HepG2 (cell line): ENCODE measurements around the gene PSD4. TPM values are rescaled to one million over a fixed set of nuclear protein-coding genes. Genes with fewer than 3 reads are reported as not detected.

Experiments used
- ATAC-seq: fragments of 200-7000 bp; cut with Tn5 transposase; 3 replicates; pipeline ENCODE4 v1.9.1; 2020; ENCODE audit warnings: mild to moderate bottlenecking, moderate library complexity
- BruUV-seq: library from RNA; stranded (reverse); fragments of 400-500 nt; replicated peaks from 2 replicates; lab custom pipeline; 2021; lab: Mats Ljungman, UMichigan
- CTCF ChIA-PET: fragments of 300-600 bp; formaldehyde crosslinking; extraction: SDS; loops from one replicate; lab custom pipeline; 2021; ENCODE audit warnings: low total read pairs, inconsistent platforms, low intra/inter-chr PET ratio; lab: Yijun Ruan, JAX
- POLR2A ChIA-PET: fragments of 350-600 bp; sonication (Branson Sonifier 250); formaldehyde crosslinking; loops from one replicate; lab custom pipeline; 2020; ENCODE audit warnings: antibody characterized with exemption, inconsistent platforms; lab: Yijun Ruan, JAX
- DNase-seq: peaks from one replicate; pipeline ENCODE4 v3.0.0-alpha.2; 2015; ENCODE audit warnings: low spot score
- FAIRE-seq: peaks from 3 replicates; lab custom pipeline; 2011; peaks lifted over from hg19 to GRCh38; lab: Jason Lieb, UNC
- H2AFZ ChIP-seq: one replicate; pipeline ENCODE4 v1.6.1; 2011; ENCODE audit warnings: low read length, inconsistent platforms
- H3K27ac ChIP-seq: fragments of 300-600 bp; 3 replicates; pipeline ENCODE4 v1.8.0; 2011; ENCODE audit warnings: mixed run types, mild to moderate bottlenecking, mixed read lengths, low read length, inconsistent platforms; ENCODE audit not compliant: insufficient read depth; ENCODE audit errors: extremely low read length
- H3K27me3 ChIP-seq, 2 experiments: fragments of 200-600 bp in 1 of 2; 2 replicates in 1 of 2; 3 replicates in 1 of 2; pipeline versions ENCODE4 v1.6.0 to v1.8.0; 2011; ENCODE audit warnings: low read length in 2 of 2, mild to moderate bottlenecking in 2 of 2, moderate library complexity in 2 of 2, inconsistent platforms in 1 of 2; ENCODE audit not compliant: insufficient read depth in 2 of 2, control insufficient read depth in 1 of 2
- H3K36me3 ChIP-seq, 2 experiments: fragments of 200-600 bp in 1 of 2; replicated peaks in 1 of 2; 2 replicates in 1 of 2; 3 replicates in 1 of 2; pipeline versions ENCODE4 v1.5.1 to v1.8.0; 2011; ENCODE audit warnings: low read length in 2 of 2, inconsistent platforms in 1 of 2; ENCODE audit not compliant: insufficient read depth in 2 of 2, control insufficient read depth in 1 of 2
- H3K4me1 ChIP-seq: 2 replicates; pipeline ENCODE4 v1.5.1; 2012; ENCODE audit warnings: low read length, inconsistent platforms; ENCODE audit not compliant: insufficient read depth
- H3K4me2 ChIP-seq: 2 replicates; pipeline ENCODE4 v1.6.0; 2011; ENCODE audit warnings: low read depth, low read length, inconsistent platforms
- H3K4me3 ChIP-seq, 3 experiments: fragments of 200-600 bp in 1 of 3; sonication (generic), shearing (Covaris generic) in 1 of 3; replicated peaks in 1 of 3; 2 replicates each; pipeline ENCODE4 v1.5.1; 2011 to 2016; ENCODE audit warnings: low read length in 3 of 3, inconsistent platforms in 2 of 3, low read depth in 2 of 3, mild to moderate bottlenecking in 2 of 3, control low read depth in 1 of 3, mixed read lengths in 1 of 3; ENCODE audit not compliant: insufficient read depth in 1 of 3
- H3K79me2 ChIP-seq: one replicate; pipeline ENCODE4 v1.6.1; 2011; ENCODE audit warnings: low read length, inconsistent platforms; ENCODE audit not compliant: insufficient read depth
- H3K9ac ChIP-seq: 2 replicates; pipeline ENCODE4 v1.6.0; 2011; ENCODE audit warnings: mild to moderate bottlenecking, low read depth, low read length, inconsistent platforms; ENCODE audit not compliant: insufficient read depth
- H3K9me3 ChIP-seq: 2 replicates; pipeline ENCODE4 v1.5.1; 2012; ENCODE audit warnings: mild to moderate bottlenecking, low read length
- H4K20me1 ChIP-seq: 2 replicates; pipeline ENCODE4 v1.6.0; 2011; ENCODE audit warnings: inconsistent platforms, mild to moderate bottlenecking, low read length, moderate library complexity; ENCODE audit not compliant: insufficient read depth
- AGO2 ChIP-seq: fragments of 200-400 bp; formaldehyde crosslinking; optimal IDR thresholded peaks from 2 replicates; pipeline ENCODE3; 2017; ENCODE audit warnings: mild to moderate bottlenecking, low read depth, low read length, moderate library complexity
- HBP1 ChIP-seq: IDR thresholded peaks from 2 replicates; pipeline ENCODE4 v1.6.1; 2016; ENCODE audit warnings: low read depth, control low read depth
- HHEX ChIP-seq: IDR thresholded peaks from 2 replicates; pipeline ENCODE4 v1.6.1; 2016; ENCODE audit warnings: control low read depth
- MED1 ChIP-seq: sonication (generic); formaldehyde crosslinking; IDR thresholded peaks from 2 replicates; pipeline ENCODE4 v1.4.0; 2020; ENCODE audit warnings: missing genetic modification reagents
- MIER3 ChIP-seq: IDR thresholded peaks from 2 replicates; pipeline ENCODE4 v1.6.1; 2016; ENCODE audit warnings: missing compliant biosample characterization, borderline replicate concordance
- RFX3 ChIP-seq: IDR thresholded peaks from 2 replicates; pipeline ENCODE4 v1.6.1; 2016; ENCODE audit warnings: missing biosample characterization, missing genetic modification reagents
- RORA ChIP-seq: sonication (generic); formaldehyde crosslinking; IDR thresholded peaks from 2 replicates; pipeline ENCODE4 v1.5.0; 2020; ENCODE audit warnings: mild to moderate bottlenecking, missing genetic modification reagents, moderate library complexity
- SALL1 ChIP-seq: sonication (generic); formaldehyde crosslinking; IDR thresholded peaks from 2 replicates; pipeline ENCODE4 v1.8.0; 2022; ENCODE audit warnings: mild to moderate bottlenecking, missing genetic modification reagents
- SMARCE1 ChIP-seq: fragments of 450-650 bp; IDR thresholded peaks from 2 replicates; pipeline ENCODE4 v1.6.1; 2017; ENCODE audit warnings: borderline replicate concordance
- SNAPC4 ChIP-seq: sonication (generic); formaldehyde crosslinking; IDR thresholded peaks from 2 replicates; pipeline ENCODE4 v1.4.0; 2020; ENCODE audit warnings: mild to moderate bottlenecking, missing genetic modification reagents
- ZNF232 ChIP-seq: sonication (generic); formaldehyde crosslinking; IDR thresholded peaks from 2 replicates; pipeline ENCODE4 v1.4.0; 2020; ENCODE audit warnings: missing genetic modification reagents, borderline replicate concordance
- ZNF570 ChIP-seq: sonication (generic); formaldehyde crosslinking; IDR thresholded peaks from 2 replicates; pipeline ENCODE4 v1.4.0; 2020; ENCODE audit warnings: mild to moderate bottlenecking, missing genetic modification reagents, borderline replicate concordance
- ZNF609 ChIP-seq: sonication (generic); formaldehyde crosslinking; IDR thresholded peaks from 2 replicates; pipeline ENCODE4 v1.4.0; 2020; ENCODE audit warnings: mild to moderate bottlenecking, missing genetic modification reagents, borderline replicate concordance
- ZNF776 ChIP-seq: sonication (generic); formaldehyde crosslinking; IDR thresholded peaks from 2 replicates; pipeline ENCODE4 v1.4.0; 2020; ENCODE audit warnings: mild to moderate bottlenecking, missing genetic modification reagents
- WGBS: methylation state at CpG from one replicate; pipeline ENCODE4 v1.1.6; 2017; ENCODE audit warnings: low lambda C conversion rate; 5-methylcytosine and 5-hydroxymethylcytosine counted together
- in situ Hi-C: cut with HindIII; loops from 2 replicates; pipeline ENCODE4 v1.10.0; 2017; ENCODE audit warnings: low pct_unique_long_range_greater_than_20kb; ENCODE audit not compliant: extremely low pct_ligation_motif_present
- intact Hi-C: fragments of 100-400 bp; cut with micrococcal nuclease; formaldehyde crosslinking; loops from one replicate; pipeline ENCODE4 v1.10.0; 2022; ENCODE audit not compliant: unreplicated experiment
- polyA plus RNA-seq, 8 experiments: library from polyadenylated mRNA; depleted of rRNA in 3 of 8; stranded (reverse) in 7 of 8; unstranded in 1 of 8; fragments of >200 nt; fragmentation: Illumina TruSeq in 4 of 8; extraction: Trizol in 4 of 8; gene quantifications; 2 replicates each; pipeline versions ENCODE4 v1.2.1 to v1.2.3, GENCODE V29; 2011 to 2016; ENCODE audit warnings: low read depth in 4 of 8, missing spikeins in 1 of 8, mixed read lengths in 1 of 8; ENCODE audit not compliant: insufficient read depth in 1 of 8
- total RNA-seq, 5 experiments: library from RNA; depleted of rRNA; stranded (reverse); fragments of >200 nt; fragmentation: Illumina TruSeq; extraction: Trizol; gene quantifications; 2 replicates each; pipeline ENCODE4 v1.2.3, GENCODE V29; 2016; ENCODE audit warnings: low read depth in 1 of 5

Gene PSD4
- total and polyA plus RNA-seq, 2 of the 13 experiments (the other 11 are each of a cell fraction or from before 2014, with no cell fraction given): 5.8 to 9.4 TPM

GRCh38 chr2:113166187-113166645 lies 7.6 kb upstream of the PSD4 start:
- peak overlapping the region; percentile 56 for H3K9ac ChIP-seq
- H3K4me1 ChIP-seq: peaks cover 66% of the 10 kb centered on the region
- H2AFZ ChIP-seq: no peak overlapping the region
- no peaks in the 10 kb centered on the region for H3K9me3 ChIP-seq
- no TSS peak for BruUV-seq
- peak overlapping the region; percentile 75 for H3K27ac ChIP-seq
- H3K27me3 ChIP-seq: no peaks in the 10 kb centered on the region
- FAIRE-seq (no peak), ATAC-seq (no peak), DNase-seq (peak; percentile 50)
- ChIA-PET CTCF (interaction anchor here (1.9 kb wide), 1 partner anchor 29 kb away, joined by 5 read pairs; no protein-coding TSS in a partner anchor), POLR2A (interaction anchor here (1.0 to 5.0 kb wide), 13 partner anchors 9 to 86 kb away, joined by 3 to 103 read pairs (median 15); partner anchors contain the start of genes IL1RN and PSD4)
- H3K4me3 ChIP-seq: no peak overlapping the region; a peak in 2 of 6 replicates
- H3K79me2 ChIP-seq: no peaks in the 10 kb centered on the region
- WGBS: 31% methylated on average over 7 of the region's 7 CpGs
- H4K20me1 ChIP-seq: no peaks in the 10 kb centered on the region
- no peaks in the 10 kb centered on the region for H3K36me3 ChIP-seq
- in situ Hi-C loops (no loop called here), intact Hi-C loops (loop anchor here (2.0 kb wide), 1 partner anchor 15 kb away; no protein-coding TSS in a partner anchor)
- H3K4me2 ChIP-seq: peak overlapping the region; percentile 77
- peak; percentile 36; the same call in 1 of the 2 replicates for TF ChIP-seq MED1 (CRISPR knock-in tag)
- no peak for TF ChIP-seq RORA (CRISPR knock-in tag)
- TF ChIP-seq ZNF570: no peak
- no peak for TF ChIP-seq HBP1 (CRISPR knock-in tag)
- TF ChIP-seq ZNF232 (CRISPR knock-in tag): no peak
- no peak for TF ChIP-seq ZNF776
- no peak for TF ChIP-seq MIER3 (CRISPR knock-in tag)
- TF ChIP-seq HHEX (CRISPR knock-in tag): no peak
- no peak for TF ChIP-seq SMARCE1
- no peak for TF ChIP-seq SNAPC4
- TF ChIP-seq AGO2: no peak
- peak; percentile 86 for TF ChIP-seq SALL1 (CRISPR knock-in tag)
- no peak for TF ChIP-seq RFX3
- peak; percentile 19; the same call in 1 of the 2 replicates for TF ChIP-seq ZNF609 (CRISPR knock-in tag)
